Measurements from ENCODE around the gene PTPRD.

GRCh38 chr9:10032166-10032565 is 580.6 kb downstream of the PTPRD start:
- TF ChIP-seq CTCF (tag by site-specific recombination; IDR thresholded peaks at IDR 0.05): no peak
- no peak for TF ChIP-seq ZBTB1 (tag by site-specific recombination; IDR thresholded peaks at IDR 0.05)
- no peak for TF ChIP-seq ZNF792 (tag by site-specific recombination; IDR thresholded peaks at IDR 0.05)
- TF ChIP-seq ZNF350 (tag by site-specific recombination; IDR thresholded peaks at IDR 0.05): no peak
- no peak for TF ChIP-seq ZNF626 (tag by site-specific recombination; IDR thresholded peaks at IDR 0.05)
- TF ChIP-seq SETDB1 (IDR thresholded peaks at IDR 0.05; ENCODE audit: insufficient read length, low read length): no peak
- no peak for TF ChIP-seq ZNF133 (tag by site-specific recombination; IDR thresholded peaks at IDR 0.05)
- no peak for TF ChIP-seq ZNF580 (tag by site-specific recombination; IDR thresholded peaks at IDR 0.05)
- no peak for TF ChIP-seq PBX3 (CRISPR knock-in tag; IDR thresholded peaks at IDR 0.05)
- no peak for TF ChIP-seq ZNF561 (tag by site-specific recombination; IDR thresholded peaks at IDR 0.05; ENCODE audit: borderline replicate concordance)
- no peak for TF ChIP-seq ZNF629 (tag by site-specific recombination; IDR thresholded peaks at IDR 0.05)
